Mammary epithelial cell (primary cell): ENCODE measurements around the gene C2CD2L.

Experiments
- EZH2 ChIP-seq: IDR thresholded peaks from 2 replicates; pipeline ENCODE4 v1.6.1; 2012; ENCODE audit warnings: low read length, inconsistent platforms, borderline replicate concordance
- TF ChIP-seq, protein P1 (sequence below), 2 donors: IDR thresholded peaks in 1 of 2; conservative IDR thresholded peaks in 1 of 2; 2 replicates each; pipeline ENCODE4 v1.5.1; 2011 to 2012; ENCODE audit warnings: inconsistent platforms in 2 of 2, low read length in 2 of 2, mild to moderate bottlenecking in 2 of 2, control low read depth in 1 of 2, low read depth in 1 of 2; ENCODE audit not compliant: insufficient read depth in 1 of 2; ENCODE audit errors: extremely low read depth in 1 of 2

DNA sequence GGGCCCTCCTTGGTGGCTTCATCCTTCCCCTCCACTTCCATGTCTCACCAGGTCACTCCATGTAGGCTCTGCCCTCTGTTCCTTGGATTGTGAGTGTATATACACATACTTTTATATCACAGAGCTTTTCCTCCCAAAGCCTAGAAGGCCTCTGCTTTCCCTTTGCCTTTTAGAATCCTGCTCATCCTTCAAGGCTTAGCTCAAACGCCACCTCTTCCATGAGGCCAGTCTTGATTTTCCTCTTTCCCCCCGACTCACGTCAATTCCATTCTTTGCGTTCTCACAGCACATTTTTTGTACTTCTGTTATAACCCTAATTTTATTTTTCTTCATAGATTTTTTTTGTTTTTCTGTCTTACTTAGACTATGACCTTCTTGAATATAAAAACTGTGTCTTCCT lies 45.5 kb downstream of the C2CD2L start:
- TF ChIP-seq, protein P1, sequence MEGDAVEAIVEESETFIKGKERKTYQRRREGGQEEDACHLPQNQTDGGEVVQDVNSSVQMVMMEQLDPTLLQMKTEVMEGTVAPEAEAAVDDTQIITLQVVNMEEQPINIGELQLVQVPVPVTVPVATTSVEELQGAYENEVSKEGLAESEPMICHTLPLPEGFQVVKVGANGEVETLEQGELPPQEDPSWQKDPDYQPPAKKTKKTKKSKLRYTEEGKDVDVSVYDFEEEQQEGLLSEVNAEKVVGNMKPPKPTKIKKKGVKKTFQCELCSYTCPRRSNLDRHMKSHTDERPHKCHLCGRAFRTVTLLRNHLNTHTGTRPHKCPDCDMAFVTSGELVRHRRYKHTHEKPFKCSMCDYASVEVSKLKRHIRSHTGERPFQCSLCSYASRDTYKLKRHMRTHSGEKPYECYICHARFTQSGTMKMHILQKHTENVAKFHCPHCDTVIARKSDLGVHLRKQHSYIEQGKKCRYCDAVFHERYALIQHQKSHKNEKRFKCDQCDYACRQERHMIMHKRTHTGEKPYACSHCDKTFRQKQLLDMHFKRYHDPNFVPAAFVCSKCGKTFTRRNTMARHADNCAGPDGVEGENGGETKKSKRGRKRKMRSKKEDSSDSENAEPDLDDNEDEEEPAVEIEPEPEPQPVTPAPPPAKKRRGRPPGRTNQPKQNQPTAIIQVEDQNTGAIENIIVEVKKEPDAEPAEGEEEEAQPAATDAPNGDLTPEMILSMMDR (conservative IDR thresholded peaks at IDR 0.05 in 1 of 2, IDR thresholded peaks at IDR 0.05 in 1 of 2; ENCODE audit: extremely low read depth in 1 of 2, insufficient read depth in 1 of 2, low read depth in 1 of 2, low read length in 2 of 2) = no peak
- no peak for TF ChIP-seq EZH2
